ENCODE measurements around the gene IFNA10. TPM values are rescaled to one million over a fixed set of nuclear protein-coding genes. Genes with fewer than 3 reads are reported as not detected.

Gene IFNA10
- total RNA-seq, 1 donor from 2014 or later = not detected

DNA sequence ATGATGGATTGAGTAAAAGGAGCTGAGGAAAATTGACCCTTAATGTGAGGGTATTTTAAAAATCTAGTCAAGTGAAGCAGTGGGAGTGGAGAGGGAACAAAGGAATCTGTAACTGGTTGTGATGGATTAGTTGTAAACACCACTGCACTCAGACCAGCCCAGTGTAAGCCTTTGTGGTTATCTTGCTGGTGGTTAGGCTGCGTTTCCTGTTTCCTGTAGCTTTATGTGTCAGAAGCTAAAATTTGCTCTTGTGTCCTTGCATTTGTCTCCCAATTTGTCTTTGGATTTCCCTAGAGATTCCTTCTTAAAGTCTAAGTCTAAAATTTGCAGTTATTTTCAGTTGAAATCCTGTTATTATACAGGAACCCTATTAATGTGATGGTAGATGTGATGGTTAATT lies 46.8 kb downstream of the IFNA10 start:
- Histone ChIP-seq H3K36me3 (ENCODE audit: control insufficient read depth, insufficient read depth, low read length) (no peaks in the 10 kb centered on the region), H3K27me3 (ENCODE audit: control insufficient read depth, insufficient read depth, low read length) (no peaks in the 10 kb centered on the region), H3K4me3 (ENCODE audit: low read depth, low read length) (no peak overlapping the region)
- TF ChIP-seq, protein P1, sequence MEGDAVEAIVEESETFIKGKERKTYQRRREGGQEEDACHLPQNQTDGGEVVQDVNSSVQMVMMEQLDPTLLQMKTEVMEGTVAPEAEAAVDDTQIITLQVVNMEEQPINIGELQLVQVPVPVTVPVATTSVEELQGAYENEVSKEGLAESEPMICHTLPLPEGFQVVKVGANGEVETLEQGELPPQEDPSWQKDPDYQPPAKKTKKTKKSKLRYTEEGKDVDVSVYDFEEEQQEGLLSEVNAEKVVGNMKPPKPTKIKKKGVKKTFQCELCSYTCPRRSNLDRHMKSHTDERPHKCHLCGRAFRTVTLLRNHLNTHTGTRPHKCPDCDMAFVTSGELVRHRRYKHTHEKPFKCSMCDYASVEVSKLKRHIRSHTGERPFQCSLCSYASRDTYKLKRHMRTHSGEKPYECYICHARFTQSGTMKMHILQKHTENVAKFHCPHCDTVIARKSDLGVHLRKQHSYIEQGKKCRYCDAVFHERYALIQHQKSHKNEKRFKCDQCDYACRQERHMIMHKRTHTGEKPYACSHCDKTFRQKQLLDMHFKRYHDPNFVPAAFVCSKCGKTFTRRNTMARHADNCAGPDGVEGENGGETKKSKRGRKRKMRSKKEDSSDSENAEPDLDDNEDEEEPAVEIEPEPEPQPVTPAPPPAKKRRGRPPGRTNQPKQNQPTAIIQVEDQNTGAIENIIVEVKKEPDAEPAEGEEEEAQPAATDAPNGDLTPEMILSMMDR (IDR thresholded peaks at IDR 0.05; ENCODE audit: insufficient read depth, low read length, poor library complexity, severe bottlenecking) = no peak
- DNase-seq (ENCODE audit: low read depth) = peak; percentile 19

Other genes with a start within 250 kb of the IFNA10 start
- gene HACD4, start 175.5 kb downstream of the IFNA10 start, total RNA-seq = 0.46 and 0.62 TPM in 2 replicates
- not detected in 2 replicates for gene IFNB1, start 129.2 kb downstream of the IFNA10 start, total RNA-seq
- not detected in 2 replicates for gene IFNW1, start 65.3 kb downstream of the IFNA10 start, total RNA-seq
- gene IFNA21, start 40.5 kb downstream of the IFNA10 start, total RNA-seq = not detected in 2 replicates
- not detected in 2 replicates for gene IFNA4, start 19.6 kb downstream of the IFNA10 start, total RNA-seq
- not detected in 2 replicates for gene IFNA7, start 4.9 kb downstream of the IFNA10 start, total RNA-seq
- gene IFNA16, start 10.2 kb upstream of the IFNA10 start, total RNA-seq = not detected in 2 replicates
- gene IFNA17, start 21.1 kb upstream of the IFNA10 start, total RNA-seq = not detected in 2 replicates
- not detected in 2 replicates for gene IFNA14, start 32.9 kb upstream of the IFNA10 start, total RNA-seq
- not detected in 2 replicates for gene IFNA5, start 98.2 kb upstream of the IFNA10 start, total RNA-seq
- gene KLHL9, start 128.3 kb upstream of the IFNA10 start, total RNA-seq = 26.8 and 28.3 TPM in 2 replicates
- not detected in 2 replicates for gene IFNA6, start 143.7 kb upstream of the IFNA10 start, total RNA-seq
- gene IFNA13, start 160.9 kb upstream of the IFNA10 start, total RNA-seq = not detected in 2 replicates
- gene IFNA2, start 178.3 kb upstream of the IFNA10 start, total RNA-seq = not detected in 2 replicates
- not detected in 2 replicates for gene IFNA8, start 202.0 kb upstream of the IFNA10 start, total RNA-seq
- gene IFNA1, start 233.3 kb upstream of the IFNA10 start, total RNA-seq = not detected in 2 replicates

Measured in kidney epithelial cell (primary cell).